Motor neuron (in vitro differentiated cells): Measurements from ENCODE around the gene SCNN1A. TPM values are rescaled to one million over a fixed set of nuclear protein-coding genes. Genes with fewer than 3 reads are reported as not detected.

Experiments used
- ATAC-seq, 8 experiments: fragments of 200-7000 bp; cut with Tn5 transposase; replicated peaks in 6 of 8; 2 replicates each; pipeline ENCODE4 v1.8.0; 2021; ENCODE audit warnings: mild to moderate bottlenecking in 8 of 8, moderate library complexity in 8 of 8
- H3K27ac ChIP-seq, 2 donors: fragments of 250-450 bp; sonication (Bioruptor Pico); 2 replicates each; pipeline ENCODE4 v1.9.0; 2021; ENCODE audit warnings: antibody characterized with exemption in 2 of 2, mild to moderate bottlenecking in 2 of 2, moderate library complexity in 1 of 2
- H3K4me1 ChIP-seq, 2 donors: fragments of 250-450 bp; sonication (Bioruptor Pico); replicated peaks in 1 of 2; 2 replicates each; pipeline ENCODE4 v1.6.1; 2021; ENCODE audit warnings: antibody characterized with exemption in 2 of 2, mild to moderate bottlenecking in 2 of 2, moderate library complexity in 1 of 2
- H3K4me3 ChIP-seq, 5 donors: fragments of 250-450 bp; sonication (Bioruptor Pico); 2 replicates each; pipeline ENCODE4 v1.9.0; 2021; ENCODE audit warnings: antibody characterized with exemption in 5 of 5, mild to moderate bottlenecking in 5 of 5, moderate library complexity in 4 of 5
- WGBS, 10 experiments: fragments of 450-650 bp; shearing (Covaris generic); methylation state at CpG; one replicate each; pipeline ENCODE4 v1.0.0; 2022; 5-methylcytosine and 5-hydroxymethylcytosine counted together
- in situ Hi-C, 9 experiments: fragments of 400-800 bp; cut with MboI; loops; one replicate each; pipeline ENCODE4 v1.15.0; 2021; ENCODE audit warnings: low sequenced_read_pairs in 9 of 9, low pct_unique_long_range_greater_than_20kb in 2 of 9; ENCODE audit not compliant: unreplicated experiment in 9 of 9
- total RNA-seq, 8 experiments: library from RNA; unstranded; fragments of 300-600 nt; gene quantifications; 2 replicates each; pipeline versions ENCODE4 v1.2.3 to v1.2.4, GENCODE V29; 2022

The SCNN1A gene
- total RNA-seq, 8 experiments from 2014 or later = 0.11 to 4.1 (median 1.6) TPM; not detected in 1

DNA sequence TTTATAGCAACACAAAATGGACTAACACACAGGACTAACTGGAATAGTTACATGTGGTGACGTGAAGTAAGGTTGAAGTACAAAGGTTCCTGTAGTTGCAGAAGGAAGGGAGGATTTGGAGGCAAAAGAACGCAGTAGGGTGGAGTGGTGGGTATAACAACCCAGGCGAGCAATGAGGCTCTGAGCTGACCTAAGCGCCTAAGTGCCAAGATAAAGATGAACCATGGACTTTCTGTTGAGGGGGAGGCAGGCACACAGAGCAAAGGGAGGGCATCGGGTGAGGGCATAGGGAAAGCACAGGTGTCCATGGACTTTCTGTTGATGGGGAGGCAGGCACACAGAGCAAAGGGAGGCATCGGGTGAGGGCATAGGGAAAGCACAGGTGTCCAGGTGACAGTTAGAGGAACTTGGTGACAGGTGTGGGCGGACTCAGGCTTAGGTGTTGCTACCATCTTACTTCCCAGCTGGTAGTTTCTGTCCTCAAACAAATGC, 15.2 kb downstream of the SCNN1A start:
- no peak overlapping the region for H3K27ac ChIP-seq
- H3K4me3 ChIP-seq = no peak overlapping the region
- 60 to 83% (median 77%) methylated on average over 1 to 6 of the region's 7 CpGs; no CpG with 5 or more reads in 2 of the 10 experiments for WGBS, 10 experiments
- in situ Hi-C loops = no loop called here
- ATAC-seq = no peak
- no peaks in the 10 kb centered on the region for H3K4me1 ChIP-seq

DNA sequence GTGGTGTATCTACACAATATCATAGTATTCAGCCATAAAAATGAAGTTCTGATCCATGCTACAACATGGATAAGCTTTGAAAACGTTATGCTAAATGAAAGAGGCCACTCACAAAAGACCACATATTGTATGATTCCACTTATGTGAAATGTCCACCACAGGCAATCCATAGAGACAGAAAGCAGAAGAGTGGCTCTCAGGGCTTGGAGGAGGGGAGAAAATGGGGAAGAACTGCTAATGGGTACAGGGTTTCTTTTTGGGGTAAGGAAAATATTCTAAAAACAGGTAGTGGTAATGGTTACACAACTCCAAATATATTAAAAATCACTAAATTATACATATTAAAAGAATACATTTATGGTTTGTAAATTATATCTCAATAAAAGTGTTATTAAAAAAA, 16.5 kb downstream of the SCNN1A start:
- Histone ChIP-seq H3K27ac (no peak overlapping the region), H3K4me3 (no peak overlapping the region), H3K4me1 (no peaks in the 10 kb centered on the region)
- in situ Hi-C loops = no loop called here
- ATAC-seq = no peak
- 0 to 60% (median 25%) methylated on average over 1 of the region's 1 CpG; no CpG with 5 or more reads in 3 of the 10 experiments for WGBS, 10 experiments

DNA sequence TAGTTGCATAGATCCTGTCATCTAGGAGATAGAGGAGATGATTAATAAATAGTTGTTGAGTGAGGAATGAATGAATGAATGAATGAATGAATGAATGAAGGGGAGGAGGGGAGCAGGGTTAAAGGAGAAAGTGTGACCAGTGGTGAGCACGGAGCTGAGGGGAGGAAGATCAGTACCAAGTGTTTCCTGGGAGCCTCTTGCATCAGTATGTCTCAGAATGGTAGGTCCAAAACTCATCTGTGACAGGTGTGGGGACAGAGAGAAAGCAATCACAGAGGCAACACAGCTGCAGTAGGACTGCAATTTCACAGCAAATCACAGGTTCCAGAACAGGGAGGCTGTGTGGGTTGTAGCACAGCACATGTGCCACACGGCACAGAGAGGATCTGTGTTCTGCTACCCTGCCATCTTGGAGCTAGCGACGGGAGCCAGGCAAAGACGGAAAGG, 19.0 kb downstream of the SCNN1A start:
- Histone ChIP-seq H3K4me3 (no peak overlapping the region), H3K27ac (no peak overlapping the region), H3K4me1 (no peaks in the 10 kb centered on the region)
- in situ Hi-C loops = no loop called here
- WGBS, 10 experiments = 40 to 100% (median 73%) methylated on average over 1 to 2 of the region's 5 CpGs; no CpG with 5 or more reads in 1 of the 10 experiments
- ATAC-seq = no peak

DNA sequence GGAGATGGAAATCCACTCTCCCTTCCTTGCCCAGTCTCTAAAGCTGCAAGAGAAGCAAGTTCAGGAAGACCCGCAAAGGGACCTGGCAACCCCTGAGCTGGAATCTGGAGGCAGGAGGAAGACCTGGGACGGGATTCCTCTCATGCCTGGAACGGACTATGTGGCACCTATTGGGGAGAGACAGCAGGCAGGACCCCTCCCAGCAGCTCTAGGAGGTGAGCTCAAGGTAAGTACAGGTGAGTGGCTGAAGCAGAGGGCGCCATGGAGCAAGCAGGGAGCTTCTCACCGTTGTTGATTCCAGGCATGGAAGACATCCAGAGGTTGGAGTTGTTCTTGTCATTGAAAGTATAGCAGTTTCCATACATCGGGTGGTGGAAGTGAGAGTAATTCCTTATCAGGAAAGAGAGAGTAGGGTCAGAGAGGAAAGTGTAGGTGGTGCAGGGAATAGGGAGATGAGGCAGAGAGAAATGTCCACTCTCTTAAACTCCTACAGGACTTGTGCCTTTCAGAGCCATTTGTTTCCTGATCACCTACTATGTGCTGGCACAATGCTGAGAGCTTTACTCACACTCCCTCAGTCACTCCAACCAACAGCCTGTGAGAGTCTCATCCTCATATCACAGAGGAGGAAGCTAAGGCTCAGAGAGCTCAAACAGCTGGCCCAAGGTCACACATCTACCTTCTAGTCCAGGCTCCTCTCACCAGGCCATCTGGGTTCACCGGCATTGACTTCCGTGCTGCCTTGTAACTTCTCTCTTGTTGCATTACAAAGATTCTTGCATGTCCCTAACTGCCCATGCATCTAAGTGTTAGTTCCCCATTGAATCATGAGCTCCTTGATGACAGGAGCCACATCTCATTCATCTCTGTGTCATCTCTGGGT, 19.6 kb downstream of the SCNN1A start:
- Histone ChIP-seq H3K27ac (no peak overlapping the region), H3K4me3 (no peak overlapping the region), H3K4me1 (no peaks in the 10 kb centered on the region)
- ATAC-seq = no peak
- WGBS, 10 experiments = 59 to 88% (median 77%) methylated on average over 1 to 3 of the region's 8 CpGs; no CpG with 5 or more reads in 4 of the 10 experiments
- in situ Hi-C loops = no loop called here

GRCh38 chr12:6354495-6355393, 20.6 kb downstream of the SCNN1A start:
- WGBS, 10 experiments = 60 to 93% (median 80%) methylated on average over 1 to 3 of the region's 10 CpGs; no CpG with 5 or more reads in 4 of the 10 experiments
- no peak for ATAC-seq
- Histone ChIP-seq H3K4me3 (no peak overlapping the region), H3K27ac (no peak overlapping the region), H3K4me1 (no peaks in the 10 kb centered on the region)
- in situ Hi-C loops = no loop called here

DNA sequence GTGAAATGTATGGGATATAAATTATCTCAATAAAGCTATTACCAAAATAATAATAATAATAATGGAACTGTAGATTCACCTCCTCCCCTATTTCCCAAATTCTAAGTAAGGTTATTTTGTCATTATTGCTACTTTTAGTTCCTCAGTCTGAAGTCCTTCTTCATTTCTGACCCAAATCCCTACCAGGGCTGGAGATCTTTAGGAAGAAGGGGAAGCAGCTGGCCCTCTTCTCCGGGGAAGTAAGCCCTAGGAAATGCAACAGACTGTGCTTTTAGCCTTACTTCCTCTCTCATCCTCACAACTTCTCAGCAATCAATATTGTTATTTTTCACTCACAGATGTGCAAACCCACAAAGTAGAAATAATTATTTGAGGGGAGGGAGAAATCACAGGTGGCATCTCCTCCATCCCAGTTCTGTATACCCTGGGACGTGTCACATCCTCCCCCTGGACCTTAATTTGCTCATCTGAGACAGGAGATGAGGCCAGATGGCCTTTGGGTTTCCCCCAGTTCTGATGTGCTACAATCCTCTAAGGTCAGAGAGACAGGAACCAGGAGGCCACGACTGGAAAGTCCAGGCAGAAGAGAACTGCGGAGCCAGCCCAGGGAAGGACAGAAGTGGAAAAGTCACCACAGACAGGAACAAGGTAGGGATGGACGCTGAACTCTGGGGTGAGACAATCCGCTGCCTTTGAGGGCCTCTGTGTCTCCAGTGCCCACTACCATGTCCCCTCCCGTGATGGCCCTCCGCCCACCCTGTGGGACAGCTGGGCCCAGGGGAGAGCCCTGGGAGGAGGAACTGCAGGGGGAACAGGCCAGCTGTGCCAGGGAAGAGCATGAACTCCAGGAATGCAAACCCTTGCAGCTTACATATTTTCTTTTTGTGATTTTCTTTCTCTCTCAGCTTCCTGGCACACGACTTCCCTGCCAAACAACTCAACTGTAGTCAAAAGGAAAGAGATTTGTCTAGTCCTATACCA, 22.9 kb downstream of the SCNN1A start:
- no peaks in the 10 kb centered on the region for H3K4me1 ChIP-seq
- in situ Hi-C loops = no loop called here

GRCh38 chr12:6351622-6352021, 23.7 kb downstream of the SCNN1A start:
- in situ Hi-C loops = no loop called here
- Histone ChIP-seq H3K27ac (no peak overlapping the region), H3K4me3 (no peak overlapping the region), H3K4me1 (no peaks in the 10 kb centered on the region)
- 29 to 94% (median 84%) methylated on average over 1 to 5 of the region's 5 CpGs; no CpG with 5 or more reads in 1 of the 10 experiments for WGBS, 10 experiments
- ATAC-seq = no peak

More for the DNA sequence above, 22.9 kb downstream of the SCNN1A start:
- Histone ChIP-seq H3K27ac (no peak overlapping the region), H3K4me3 (no peak overlapping the region)
- ATAC-seq = no peak
- WGBS, 10 experiments = 22 to 93% (median 72%) methylated on average over 1 to 6 of the region's 9 CpGs; no CpG with 5 or more reads in 1 of the 10 experiments

- in situ Hi-C loops = no loop called here
- Histone ChIP-seq H3K4me3 (no peak overlapping the region), H3K27ac (no peak overlapping the region), H3K4me1 (no peaks in the 10 kb centered on the region)
- WGBS, 10 experiments = 20 to 100% (median 80%) methylated on average over 1 to 7 of the region's 19 CpGs; no CpG with 5 or more reads in 3 of the 10 experiments
- no peak for ATAC-seq
These were observed 27.7 kb downstream of the SCNN1A start for GRCh38 chr12:6347367-6348338.

- Histone ChIP-seq H3K27ac (no peak overlapping the region), H3K4me1 (peaks cover 7% of the 10 kb centered on the region in 2 donors), H3K4me3 (no peak overlapping the region)
- no peak for ATAC-seq
- WGBS, 10 experiments = 30 to 100% (median 96%) methylated on average over 1 to 3 of the region's 8 CpGs; no CpG with 5 or more reads in 5 of the 10 experiments
- in situ Hi-C loops = no loop called here
These were observed 28.4 kb downstream of the SCNN1A start for GRCh38 chr12:6346942-6347341.

GRCh38 chr12:6346235-6346832, 29.0 kb downstream of the SCNN1A start:
- WGBS, 10 experiments = 40 to 100% (median 73%) methylated on average over 1 to 2 of the region's 5 CpGs; no CpG with 5 or more reads in 6 of the 10 experiments
- in situ Hi-C loops = no loop called here
- ATAC-seq = no peak
- H3K4me3 ChIP-seq = no peak overlapping the region
- H3K4me1 ChIP-seq = peaks cover 7% of the 10 kb centered on the region in 2 donors
- H3K27ac ChIP-seq = no peak overlapping the region
